Loucy (cell line): Measurements from ENCODE around the gene RNASE3.
"Not testable (repeated sequence)": the region's sequence is repeated elsewhere in the genome, so short reads cannot be mapped to it uniquely, and the experiment has no call there.

Source experiments
- H2AFZ ChIP-seq: fragments of 200-600 bp; sonication (generic); 2 replicates; pipeline ENCODE4 v1.6.0; 2016; ENCODE audit warnings: antibody characterized with exemption, mild to moderate bottlenecking, low read length, moderate library complexity
- H3F3A ChIP-seq: fragments of 200-600 bp; 2 replicates; pipeline ENCODE4 v1.6.0; 2016; ENCODE audit warnings: antibody characterized with exemption, low read depth, mild to moderate bottlenecking
- H3K27me3 ChIP-seq: fragments of 200-600 bp; sonication (generic); 2 replicates; pipeline ENCODE4 v1.6.1; 2014; ENCODE audit warnings: low read length, mild to moderate bottlenecking; ENCODE audit not compliant: insufficient read depth, poor library complexity, severe bottlenecking
- H3K36me3 ChIP-seq: fragments of 200-600 bp; sonication (generic); 2 replicates; pipeline ENCODE4 v1.6.1; 2016; ENCODE audit warnings: low read length; ENCODE audit not compliant: insufficient read depth
- H3K4me1 ChIP-seq: fragments of 200-600 bp; sonication (generic); 2 replicates; pipeline ENCODE4 v1.5.1; 2014; ENCODE audit warnings: low read length, mild to moderate bottlenecking; ENCODE audit not compliant: insufficient read depth, poor library complexity, severe bottlenecking
- H3K4me2 ChIP-seq: fragments of 200-600 bp; sonication (generic); 2 replicates; pipeline ENCODE4 v1.6.0; 2014; ENCODE audit warnings: antibody characterized with exemption, low read length, low read depth, mild to moderate bottlenecking; ENCODE audit not compliant: poor library complexity, severe bottlenecking
- H3K4me3 ChIP-seq: fragments of 200-600 bp; sonication (generic); 2 replicates; pipeline ENCODE4 v1.5.1; 2014; ENCODE audit warnings: low read length, mild to moderate bottlenecking, mixed read lengths; ENCODE audit not compliant: poor library complexity, severe bottlenecking
- H3K79me2 ChIP-seq: fragments of 200-600 bp; sonication (generic); 2 replicates; pipeline ENCODE4 v1.6.1; 2014; ENCODE audit warnings: low read length; ENCODE audit not compliant: insufficient read depth
- H3K9ac ChIP-seq: fragments of 200-600 bp; sonication (generic); 2 replicates; pipeline ENCODE4 v1.6.0; 2014; ENCODE audit warnings: mild to moderate bottlenecking, low read depth, low read length, moderate library complexity; ENCODE audit not compliant: poor library complexity, severe bottlenecking
- H3K9me2 ChIP-seq: fragments of 200-600 bp; sonication (generic); replicated peaks from 2 replicates; pipeline ENCODE4 v1.6.1; 2016; ENCODE audit warnings: low read depth, low read length, mixed read lengths
- H3K9me3 ChIP-seq: fragments of 200-600 bp; sonication (generic); 2 replicates; pipeline ENCODE4 v1.6.1; 2014; ENCODE audit warnings: mild to moderate bottlenecking, antibody characterized with exemption, low read length, low read depth; ENCODE audit not compliant: insufficient read depth
- H4K20me1 ChIP-seq: fragments of 200-600 bp; sonication (generic); 2 replicates; pipeline ENCODE4 v1.6.0; 2014; ENCODE audit warnings: antibody characterized with exemption, low read length, mild to moderate bottlenecking; ENCODE audit not compliant: insufficient read depth, poor library complexity, severe bottlenecking
- CTCF ChIP-seq: fragments of 200-600 bp; sonication (generic); conservative IDR thresholded peaks from 2 replicates; pipeline ENCODE4 v1.5.1; 2014; ENCODE audit warnings: mild to moderate bottlenecking, antibody characterized with exemption, low read length
- EZH2phosphoT487 ChIP-seq: fragments of 200-600 bp; IDR thresholded peaks from 2 replicates; pipeline ENCODE4 v1.6.1; 2018; ENCODE audit warnings: antibody characterized with exemption, mild to moderate bottlenecking, moderate library complexity, borderline replicate concordance

The RNASE3 gene

GRCh38 chr14:20866963-20867362 lies 24.2 kb upstream of the RNASE3 start:
- no peaks in the 10 kb centered on the region for H3F3A ChIP-seq
- H3K9me2 ChIP-seq: no peaks in the 10 kb centered on the region
- no peaks in the 10 kb centered on the region for H3K36me3 ChIP-seq
- no peak overlapping the region for H3K9ac ChIP-seq
- no peaks in the 10 kb centered on the region for H3K4me1 ChIP-seq
- no peak overlapping the region for H3K4me2 ChIP-seq
- no peak overlapping the region for H2AFZ ChIP-seq
- no peaks in the 10 kb centered on the region for H3K9me3 ChIP-seq
- H3K27me3 ChIP-seq: no peaks in the 10 kb centered on the region
- no peak overlapping the region for H3K4me3 ChIP-seq
- H4K20me1 ChIP-seq: no peaks in the 10 kb centered on the region
- TF ChIP-seq EZH2phosphoT487 (no peak), CTCF (peak; percentile 75)
- no peaks in the 10 kb centered on the region for H3K79me2 ChIP-seq

DNA sequence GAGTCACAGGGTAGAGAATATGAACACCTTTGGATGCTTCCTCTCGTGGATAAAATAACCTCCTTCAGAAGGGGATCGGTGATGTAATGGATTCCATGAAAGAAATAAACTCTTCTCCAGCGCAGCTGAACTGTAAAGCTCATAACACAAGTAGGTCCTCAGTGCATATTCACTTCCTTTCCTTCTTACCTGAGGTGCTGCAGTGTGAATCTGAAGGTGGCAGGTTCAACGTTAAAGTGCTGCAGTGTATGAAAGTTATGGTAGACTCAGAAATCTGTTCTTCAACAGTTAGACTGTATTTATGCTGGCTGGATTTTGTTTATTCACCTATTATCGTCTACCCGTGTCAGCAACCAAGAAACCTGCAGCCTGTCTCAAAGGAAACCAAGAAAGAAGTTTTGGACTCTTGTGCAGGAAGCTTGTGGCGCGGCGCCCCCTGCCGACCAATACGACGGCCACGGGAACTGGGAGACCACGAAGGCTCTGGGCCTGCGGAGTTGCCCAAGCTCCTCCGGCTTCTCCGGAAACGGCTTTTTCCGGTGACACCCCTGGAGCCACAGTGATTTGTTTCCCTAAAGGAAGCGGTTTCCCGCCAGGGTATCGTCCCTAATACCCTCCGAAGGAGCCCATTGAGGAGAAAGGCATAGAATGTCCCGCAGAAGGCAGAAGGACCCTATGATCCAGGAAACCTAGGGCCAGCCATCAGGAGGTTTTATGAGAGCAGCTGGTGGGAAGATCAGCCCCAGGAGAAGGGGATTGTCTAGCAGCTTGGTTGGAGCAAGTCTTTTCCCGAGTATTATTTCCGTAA lies 17.6 kb upstream of the RNASE3 start:
- Histone ChIP-seq H3K4me1 (peaks cover 10% of the 10 kb centered on the region), H4K20me1 (no peaks in the 10 kb centered on the region), H2AFZ (peak overlapping the region; percentile 91), H3K27me3 (no peaks in the 10 kb centered on the region), H3K4me3 (peak overlapping the region; percentile 64), H3F3A (no peaks in the 10 kb centered on the region), H3K9me3 (no peaks in the 10 kb centered on the region), H3K4me2 (peak overlapping the region; percentile 71), H3K36me3 (no peaks in the 10 kb centered on the region), H3K9me2 (no peaks in the 10 kb centered on the region), H3K9ac (peak overlapping the region; percentile 24), H3K79me2 (no peaks in the 10 kb centered on the region)
- no peak for TF ChIP-seq EZH2phosphoT487
- peak; percentile 91 for TF ChIP-seq CTCF

- H3K9ac ChIP-seq: no peak overlapping the region
- H3K9me3 ChIP-seq: no peaks in the 10 kb centered on the region
- no peak overlapping the region for H3K4me3 ChIP-seq
- no peaks in the 10 kb centered on the region for H3K27me3 ChIP-seq
- no peaks in the 10 kb centered on the region for H3K36me3 ChIP-seq
- no peaks in the 10 kb centered on the region for H3K9me2 ChIP-seq
- no peak overlapping the region for H3K4me2 ChIP-seq
- H3K4me1 ChIP-seq: peaks cover 16% of the 10 kb centered on the region
- no peak for TF ChIP-seq EZH2phosphoT487
- no peaks in the 10 kb centered on the region for H3F3A ChIP-seq
- H3K79me2 ChIP-seq: no peaks in the 10 kb centered on the region
- H2AFZ ChIP-seq: no peak overlapping the region
- no peaks in the 10 kb centered on the region for H4K20me1 ChIP-seq
These were observed 14.2 kb upstream of the RNASE3 start for GRCh38 chr14:20877016-20877415.

GRCh38 chr14:20878695-20879094 lies 12.5 kb upstream of the RNASE3 start:
- Histone ChIP-seq H4K20me1 (no peaks in the 10 kb centered on the region), H3K9me2 (no peaks in the 10 kb centered on the region), H3K36me3 (no peaks in the 10 kb centered on the region), H3K4me1 (peaks cover 10% of the 10 kb centered on the region), H3K9ac (no peak overlapping the region), H3K27me3 (no peaks in the 10 kb centered on the region), H3K9me3 (no peaks in the 10 kb centered on the region), H3F3A (no peaks in the 10 kb centered on the region), H3K79me2 (no peaks in the 10 kb centered on the region), H3K4me2 (no peak overlapping the region), H3K4me3 (no peak overlapping the region), H2AFZ (no peak overlapping the region)
- no peak for TF ChIP-seq CTCF
- no peak for TF ChIP-seq EZH2phosphoT487

- not testable (repeated sequence) for H3K9me2 ChIP-seq, H3K27me3 ChIP-seq, H3K9me3 ChIP-seq, H3K36me3 ChIP-seq, H3K9ac ChIP-seq, H3K4me2 ChIP-seq, H3K4me3 ChIP-seq, H3K79me2 ChIP-seq, H3F3A ChIP-seq, H4K20me1 ChIP-seq, H2AFZ ChIP-seq
- H3K4me1 ChIP-seq: peaks cover 13% of the 10 kb centered on the region
These were observed 10.0 kb upstream of the RNASE3 start for GRCh38 chr14:20881229-20881628.
